Stomach (tissue), 9 donors: ENCODE measurements around the gene BDKRB1. TPM values are rescaled to one million over a fixed set of nuclear protein-coding genes. Genes with fewer than 3 reads are reported as not detected.

ENCODE experiments used
- DNase-seq, 2 donors: peaks; one replicate each; pipeline versions ENCODE4 v3.0.0 to v3.0.0-alpha.2; 2013 to 2019
- H3K27ac ChIP-seq, 5 donors: fragments of 200-600 bp in 4 of 5; sonication (generic) in 4 of 5; one replicate each; pipeline ENCODE4 v1.5.1; 2013 to 2019; ENCODE audit warnings: mild to moderate bottlenecking in 1 of 5, moderate library complexity in 1 of 5
- H3K27me3 ChIP-seq, 3 donors: fragments of 200-600 bp; sonication (generic); one replicate each; pipeline ENCODE4 v1.5.1; 2017 to 2019; ENCODE audit warnings: mixed run types in 1 of 3
- H3K36me3 ChIP-seq, 4 donors: fragments of 200-600 bp; sonication (generic); 1 replicate in 3 of 4; 2 replicates in 1 of 4; pipeline ENCODE4 v1.5.1; 2016 to 2019
- H3K4me1 ChIP-seq, 4 donors: fragments of 200-600 bp; sonication (generic); one replicate each; pipeline ENCODE4 v1.5.1; 2016 to 2019
- H3K4me3 ChIP-seq, 4 donors: fragments of 200-600 bp; sonication (generic) in 3 of 4; one replicate each; pipeline ENCODE4 v1.5.1; 2016 to 2019; ENCODE audit warnings: mild to moderate bottlenecking in 1 of 4
- H3K9me3 ChIP-seq, 4 donors: fragments of 200-600 bp; sonication (generic); one replicate each; pipeline ENCODE4 v1.5.1; 2016 to 2019
- EP300 ChIP-seq: sonication (generic); formaldehyde crosslinking; IDR thresholded peaks from one replicate; pipeline ENCODE4 v1.6.1; 2017; ENCODE audit warnings: antibody characterized with exemption
- POLR2A ChIP-seq, 4 donors: fragments of 450-650 bp; IDR thresholded peaks; one replicate each; pipeline ENCODE4 v1.6.1; 2016; ENCODE audit warnings: antibody characterized with exemption in 4 of 4, control low read depth in 2 of 4, mild to moderate bottlenecking in 1 of 4, moderate library complexity in 1 of 4
- POLR2AphosphoS5 ChIP-seq, 3 donors: sonication (generic); formaldehyde crosslinking; IDR thresholded peaks; one replicate each; pipeline ENCODE4 v1.6.1; 2016; ENCODE audit warnings: antibody characterized with exemption in 3 of 3
- WGBS, 5 donors: extraction: QIAGEN DNeasy Blood & Tissue Kit in 3 of 5; methylation state at CpG; one replicate each; pipeline versions ENCODE4 v1.1.5 to v1.1.7; 2013 to 2018; 5-methylcytosine and 5-hydroxymethylcytosine counted together
- intact Hi-C: fragments of 100-400 bp; cut with DNase I; formaldehyde crosslinking; loops from one replicate; pipeline ENCODE4 v1.15.1; 2023; ENCODE audit warnings: low total_unique reads
- polyA plus RNA-seq, 3 donors: library from polyadenylated mRNA; stranded (reverse); fragments of 200-250 nt; gene quantifications; one replicate each; pipeline ENCODE4 v1.2.3, GENCODE V29; 2013
- total RNA-seq, 5 donors: library from RNA; depleted of rRNA; stranded (reverse); fragments of >200 nt; gene quantifications; one replicate each; pipeline versions ENCODE4 v1.1.0 to v1.2.3, GENCODE V29; 2014 to 2016
- TF ChIP-seq, protein P1 (sequence below), 7 experiments: fragments of 450-650 bp in 4 of 7; fragments of 200-600 bp in 3 of 7; sonication (generic) in 3 of 7; IDR thresholded peaks; one replicate each; pipeline ENCODE4 v1.5.1; 2016 to 2019; ENCODE audit warnings: antibody characterized with exemption in 7 of 7, control low read depth in 2 of 7, mild to moderate bottlenecking in 1 of 7
- donor health status: healthy with polysubstance abuse.
- donor health status: Bipolar disorder and iron deficiency.
- donor health status: healthy.

Gene BDKRB1
- total and polyA plus RNA-seq, 8 donors = 0.92 to 7.1 (median 4.2) TPM; not detected in 3

DNA sequence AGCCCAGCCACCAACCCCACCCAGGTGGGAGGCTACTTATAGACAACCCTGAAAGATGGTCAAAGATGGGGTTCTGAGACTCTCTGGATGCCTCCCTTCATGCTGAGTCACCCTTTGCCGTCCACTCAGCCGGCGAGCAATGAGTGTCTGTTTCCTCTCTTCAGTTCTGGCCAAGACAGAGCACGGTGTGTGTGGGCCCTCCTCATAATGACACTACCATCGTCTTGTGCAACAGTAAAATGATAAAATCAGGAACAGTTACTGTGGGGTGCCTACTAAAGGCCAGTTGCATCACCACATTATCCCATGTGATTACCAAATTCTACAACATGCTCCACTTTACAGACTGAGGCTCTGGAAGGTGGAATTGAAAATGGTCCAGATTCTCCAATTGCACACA, 7.0 kb upstream of the BDKRB1 start:
- no peaks in the 10 kb centered on the region for H3K9me3 ChIP-seq
- intact Hi-C loops = no loop called here
- no peaks in the 10 kb centered on the region for H3K36me3 ChIP-seq
- H3K4me3 ChIP-seq = no peak overlapping the region
- TF ChIP-seq, protein P1, sequence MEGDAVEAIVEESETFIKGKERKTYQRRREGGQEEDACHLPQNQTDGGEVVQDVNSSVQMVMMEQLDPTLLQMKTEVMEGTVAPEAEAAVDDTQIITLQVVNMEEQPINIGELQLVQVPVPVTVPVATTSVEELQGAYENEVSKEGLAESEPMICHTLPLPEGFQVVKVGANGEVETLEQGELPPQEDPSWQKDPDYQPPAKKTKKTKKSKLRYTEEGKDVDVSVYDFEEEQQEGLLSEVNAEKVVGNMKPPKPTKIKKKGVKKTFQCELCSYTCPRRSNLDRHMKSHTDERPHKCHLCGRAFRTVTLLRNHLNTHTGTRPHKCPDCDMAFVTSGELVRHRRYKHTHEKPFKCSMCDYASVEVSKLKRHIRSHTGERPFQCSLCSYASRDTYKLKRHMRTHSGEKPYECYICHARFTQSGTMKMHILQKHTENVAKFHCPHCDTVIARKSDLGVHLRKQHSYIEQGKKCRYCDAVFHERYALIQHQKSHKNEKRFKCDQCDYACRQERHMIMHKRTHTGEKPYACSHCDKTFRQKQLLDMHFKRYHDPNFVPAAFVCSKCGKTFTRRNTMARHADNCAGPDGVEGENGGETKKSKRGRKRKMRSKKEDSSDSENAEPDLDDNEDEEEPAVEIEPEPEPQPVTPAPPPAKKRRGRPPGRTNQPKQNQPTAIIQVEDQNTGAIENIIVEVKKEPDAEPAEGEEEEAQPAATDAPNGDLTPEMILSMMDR (IDR thresholded peaks at IDR 0.05) = no peak
- TF ChIP-seq EP300 (no peak), POLR2A (IDR thresholded peaks at IDR 0.05) (no peak), POLR2AphosphoS5 (IDR thresholded peaks at IDR 0.05) (peak in 1 of 3 donors; percentile 78)
- H3K4me1 ChIP-seq = peaks cover 0 to 25% (median 9%) of the 10 kb centered on the region in 4 donors
- no peak overlapping the region for H3K27ac ChIP-seq
- DNase-seq = no peak
- H3K27me3 ChIP-seq = peaks cover 0 to 8% (median 0%) of the 10 kb centered on the region in 3 donors
- WGBS, 5 donors = 62 to 75% (median 69%) methylated on average over 5 of the region's 5 CpGs

DNA sequence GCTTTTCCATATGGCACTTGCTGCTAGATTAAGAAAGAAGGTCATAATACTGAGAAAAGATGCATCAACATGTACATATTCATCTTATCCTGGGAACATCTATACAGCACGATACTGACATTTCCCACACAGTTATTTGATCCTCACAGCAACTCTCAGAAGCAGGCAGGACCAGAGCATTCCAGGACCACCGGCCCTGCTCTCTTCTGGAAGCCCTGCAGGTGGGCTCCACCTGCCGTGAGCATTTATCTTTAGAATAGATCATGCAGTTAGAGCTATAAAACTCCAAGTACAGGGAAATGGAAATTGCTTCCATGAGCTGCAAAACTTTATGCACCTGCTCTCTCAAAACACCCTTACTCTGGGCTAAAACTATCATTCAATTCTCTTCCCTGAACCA, 5.5 kb upstream of the BDKRB1 start:
- intact Hi-C loops = no loop called here
- H3K4me1 ChIP-seq = peaks cover 0 to 37% (median 13%) of the 10 kb centered on the region in 4 donors
- 55 to 72% (median 65%) methylated on average over 3 of the region's 3 CpGs for WGBS, 5 donors

DNA sequence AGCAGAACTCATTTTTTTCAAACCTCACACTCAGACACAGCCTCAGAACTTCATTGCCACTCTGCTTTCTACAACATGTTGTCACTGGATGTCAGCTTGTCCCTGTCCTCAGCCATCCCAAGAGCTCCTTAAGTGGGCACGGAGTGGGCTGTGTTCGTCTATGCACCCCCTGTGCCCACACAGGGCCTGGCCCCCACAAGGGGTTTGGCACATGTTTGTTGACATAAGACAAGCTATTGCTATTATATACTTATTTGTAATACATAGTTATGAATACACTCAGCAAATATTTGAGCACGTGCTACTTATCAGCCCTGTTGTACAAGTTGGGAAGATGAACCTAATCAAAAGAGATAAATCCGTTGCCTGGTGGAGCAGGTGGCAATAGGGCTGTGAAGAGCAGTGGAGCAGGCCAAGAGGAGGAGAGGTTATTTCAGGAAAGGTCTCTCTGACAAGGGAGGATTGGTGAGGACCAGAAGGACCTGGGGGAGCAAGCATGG, 4.3 kb upstream of the BDKRB1 start:
- Histone ChIP-seq H3K27ac (peak overlapping the region in 2 of 5 donors; percentile 80 to 88), H3K9me3 (no peaks in the 10 kb centered on the region)

More for the DNA sequence above, 5.5 kb upstream of the BDKRB1 start:
- DNase-seq = no peak
- Histone ChIP-seq H3K36me3 (no peaks in the 10 kb centered on the region), H3K9me3 (no peaks in the 10 kb centered on the region), H3K27ac (no peak overlapping the region), H3K27me3 (peaks cover 0 to 13% (median 0%) of the 10 kb centered on the region in 3 donors), H3K4me3 (no peak overlapping the region)
- TF ChIP-seq EP300 = no peak

DNA sequence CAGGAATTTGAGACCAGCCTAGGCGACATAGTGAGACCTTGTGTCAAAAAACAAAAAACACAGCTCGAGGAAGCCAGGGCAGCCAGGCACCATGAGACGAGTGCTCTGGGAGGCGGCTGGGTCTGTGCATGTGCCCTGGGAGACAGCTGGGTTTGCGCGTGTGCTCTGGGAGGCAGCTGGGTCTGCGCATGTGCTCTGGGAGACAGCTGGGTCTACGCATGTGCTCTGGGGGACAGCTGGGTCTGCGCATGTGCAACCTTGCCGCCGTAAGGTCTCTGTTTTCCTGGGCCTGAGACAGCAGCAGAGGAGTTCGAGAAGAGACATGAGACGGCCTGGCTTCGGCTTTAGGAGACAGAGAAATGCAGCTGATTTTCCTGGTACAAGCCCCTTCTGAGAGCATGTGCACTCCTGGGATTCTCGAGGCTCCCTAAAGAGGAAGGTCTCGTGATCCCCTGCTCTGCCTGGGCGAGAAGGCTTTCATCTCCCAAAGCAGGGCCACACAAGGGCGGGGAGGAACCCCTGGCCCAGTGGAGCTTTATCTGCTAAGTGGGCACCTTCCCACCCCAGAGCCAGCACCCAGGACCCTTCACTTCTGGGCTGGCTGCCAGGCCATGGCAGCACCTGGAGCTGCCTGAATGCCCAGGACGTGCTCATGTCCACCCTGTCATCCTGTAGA, 3.5 kb upstream of the BDKRB1 start:
- WGBS, 5 donors = 78 to 88% (median 85%) methylated on average over 18 to 19 of the region's 19 CpGs
- no peak for TF ChIP-seq EP300
- TF ChIP-seq, protein P1 (IDR thresholded peaks at IDR 0.05) = no peak
- no peak for TF ChIP-seq POLR2A (IDR thresholded peaks at IDR 0.05)
- TF ChIP-seq POLR2AphosphoS5 (IDR thresholded peaks at IDR 0.05) = no peak
- peak overlapping the region; percentile 14 to 88 (median 74) for H3K27ac ChIP-seq

More for the DNA sequence above, 4.3 kb upstream of the BDKRB1 start:
- H3K36me3 ChIP-seq = no peaks in the 10 kb centered on the region
- DNase-seq = no peak
- intact Hi-C loops = no loop called here
- peaks cover 0 to 13% (median 0%) of the 10 kb centered on the region in 3 donors for H3K27me3 ChIP-seq
- TF ChIP-seq, protein P1 (IDR thresholded peaks at IDR 0.05) = no peak
- no peak for TF ChIP-seq EP300
- no peak for TF ChIP-seq POLR2AphosphoS5 (IDR thresholded peaks at IDR 0.05)
- no peak for TF ChIP-seq POLR2A (IDR thresholded peaks at IDR 0.05)
- H3K4me1 ChIP-seq = peaks cover 0 to 48% (median 13%) of the 10 kb centered on the region in 4 donors
- no peak overlapping the region for H3K4me3 ChIP-seq
- WGBS, 5 donors = 36 to 59% (median 43%) methylated on average over 4 of the region's 4 CpGs

More for the DNA sequence above, 3.5 kb upstream of the BDKRB1 start:
- Histone ChIP-seq H3K27me3 (peaks cover 0 to 13% (median 0%) of the 10 kb centered on the region in 3 donors), H3K4me3 (no peak overlapping the region), H3K4me1 (peaks cover 0 to 49% (median 13%) of the 10 kb centered on the region in 4 donors), H3K9me3 (no peaks in the 10 kb centered on the region), H3K36me3 (no peaks in the 10 kb centered on the region)
- peak in 1 of 2 donors; percentile 59 for DNase-seq
- intact Hi-C loops = no loop called here
